Ascending aorta (tissue), 2 donors: ENCODE measurements around the gene TIMM50. TPM values are rescaled to one million over a fixed set of nuclear protein-coding genes. Genes with fewer than 3 reads are reported as not detected.

Experiments used
- DNase-seq, 2 donors: peaks; one replicate each; pipeline ENCODE4 v3.0.0-alpha.2; 2019; ENCODE audit warnings: low spot score in 2 of 2
- H3K27ac ChIP-seq, 2 donors: fragments of 200-600 bp; sonication (generic); one replicate each; pipeline ENCODE4 v1.5.1; 2016 to 2017; ENCODE audit warnings: mild to moderate bottlenecking in 1 of 2
- H3K27me3 ChIP-seq: fragments of 200-600 bp; sonication (generic); one replicate; pipeline ENCODE4 v1.5.1; 2017
- H3K36me3 ChIP-seq, 2 donors: fragments of 200-600 bp; sonication (generic); one replicate each; pipeline ENCODE4 v1.5.1; 2016
- H3K4me1 ChIP-seq, 2 donors: fragments of 200-600 bp; sonication (generic); one replicate each; pipeline ENCODE4 v1.5.1; 2016 to 2017; ENCODE audit warnings: mild to moderate bottlenecking in 1 of 2
- H3K4me3 ChIP-seq, 2 donors: fragments of 200-600 bp; sonication (generic); one replicate each; pipeline ENCODE4 v1.5.1; 2016 to 2017; ENCODE audit warnings: mild to moderate bottlenecking in 1 of 2
- H3K9me3 ChIP-seq, 2 donors: fragments of 200-600 bp; sonication (generic); one replicate each; pipeline ENCODE4 v1.5.1; 2016
- intact Hi-C: fragments of 100-400 bp; cut with DNase I; formaldehyde crosslinking; loops from one replicate; pipeline ENCODE4 v1.15.1; 2023
- total RNA-seq: library from RNA; depleted of rRNA; stranded (reverse); fragments of >200 nt; gene quantifications from one replicate; pipeline ENCODE4 v1.1.0, GENCODE V29; 2016
- TF ChIP-seq, protein P1 (sequence below), 3 experiments: fragments of 200-600 bp in 2 of 3; fragments of 450-650 bp in 1 of 3; sonication (generic) in 2 of 3; IDR thresholded peaks; one replicate each; pipeline ENCODE4 v1.5.1; 2016 to 2019; ENCODE audit warnings: antibody characterized with exemption in 3 of 3, mild to moderate bottlenecking in 1 of 3, moderate library complexity in 1 of 3

The TIMM50 gene
- total RNA-seq, 1 donor from 2014 or later = 92.0 TPM

DNA sequence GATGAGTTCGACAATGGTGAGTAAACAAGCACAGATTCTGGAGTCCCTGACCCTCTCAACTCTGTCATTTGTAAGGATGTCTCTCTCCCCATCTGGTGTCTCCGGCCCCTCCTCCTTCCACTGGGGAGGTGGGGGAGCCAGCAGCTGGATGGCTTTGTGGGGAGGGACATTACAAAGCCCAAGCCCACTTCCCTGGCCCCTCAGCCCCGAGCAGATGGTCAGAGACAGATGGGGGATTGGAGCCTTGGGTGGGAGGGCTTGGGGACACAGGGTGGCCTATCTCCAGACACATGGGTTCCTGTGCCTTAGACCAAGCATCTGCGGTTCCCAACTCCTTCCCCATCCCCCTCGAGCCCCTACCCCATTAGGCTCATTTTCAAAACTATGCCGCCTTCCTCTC lies 2.5 kb downstream of the TIMM50 start:
- intact Hi-C loops = no loop called here

DNA sequence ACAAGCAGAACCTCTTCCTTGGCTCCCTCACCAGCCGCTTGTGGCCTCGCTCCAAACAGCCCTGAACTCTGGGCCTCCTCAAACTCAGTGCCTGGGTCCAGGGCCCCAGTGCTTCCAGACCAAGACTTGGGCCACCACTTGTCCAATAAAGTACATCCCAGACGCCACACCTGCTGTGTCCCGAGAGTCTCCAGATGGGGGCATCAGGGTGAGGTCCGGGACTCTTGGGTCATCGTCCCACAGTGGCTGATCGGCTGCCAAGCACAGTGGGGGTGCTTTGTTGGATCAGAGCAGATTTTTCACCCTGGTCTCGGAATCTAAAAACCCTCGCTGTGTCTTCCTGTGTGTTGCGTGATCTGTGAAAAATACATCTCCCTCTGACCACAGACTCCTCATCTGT lies 9.1 kb downstream of the TIMM50 start:
- intact Hi-C loops = no loop called here
- Histone ChIP-seq H3K36me3 (peaks cover 62 to 72% of the 10 kb centered on the region in 2 donors), H3K27me3 (no peaks in the 10 kb centered on the region), H3K9me3 (no peaks in the 10 kb centered on the region), H3K27ac (no peak overlapping the region), H3K4me1 (no peaks in the 10 kb centered on the region), H3K4me3 (no peak overlapping the region)
- DNase-seq = no peak
- TF ChIP-seq, protein P1, sequence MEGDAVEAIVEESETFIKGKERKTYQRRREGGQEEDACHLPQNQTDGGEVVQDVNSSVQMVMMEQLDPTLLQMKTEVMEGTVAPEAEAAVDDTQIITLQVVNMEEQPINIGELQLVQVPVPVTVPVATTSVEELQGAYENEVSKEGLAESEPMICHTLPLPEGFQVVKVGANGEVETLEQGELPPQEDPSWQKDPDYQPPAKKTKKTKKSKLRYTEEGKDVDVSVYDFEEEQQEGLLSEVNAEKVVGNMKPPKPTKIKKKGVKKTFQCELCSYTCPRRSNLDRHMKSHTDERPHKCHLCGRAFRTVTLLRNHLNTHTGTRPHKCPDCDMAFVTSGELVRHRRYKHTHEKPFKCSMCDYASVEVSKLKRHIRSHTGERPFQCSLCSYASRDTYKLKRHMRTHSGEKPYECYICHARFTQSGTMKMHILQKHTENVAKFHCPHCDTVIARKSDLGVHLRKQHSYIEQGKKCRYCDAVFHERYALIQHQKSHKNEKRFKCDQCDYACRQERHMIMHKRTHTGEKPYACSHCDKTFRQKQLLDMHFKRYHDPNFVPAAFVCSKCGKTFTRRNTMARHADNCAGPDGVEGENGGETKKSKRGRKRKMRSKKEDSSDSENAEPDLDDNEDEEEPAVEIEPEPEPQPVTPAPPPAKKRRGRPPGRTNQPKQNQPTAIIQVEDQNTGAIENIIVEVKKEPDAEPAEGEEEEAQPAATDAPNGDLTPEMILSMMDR (IDR thresholded peaks at IDR 0.05) = no peak

More for the DNA sequence above, 2.5 kb downstream of the TIMM50 start:
- no peaks in the 10 kb centered on the region for H3K9me3 ChIP-seq
- peaks cover 4 to 12% of the 10 kb centered on the region in 2 donors for H3K4me1 ChIP-seq
- H3K4me3 ChIP-seq = no peak overlapping the region
- H3K27me3 ChIP-seq = no peaks in the 10 kb centered on the region
- H3K27ac ChIP-seq = no peak overlapping the region
- H3K36me3 ChIP-seq = peaks cover 30 to 44% of the 10 kb centered on the region in 2 donors
- TF ChIP-seq, protein P1 (IDR thresholded peaks at IDR 0.05) = no peak
- no peak for DNase-seq

DNA sequence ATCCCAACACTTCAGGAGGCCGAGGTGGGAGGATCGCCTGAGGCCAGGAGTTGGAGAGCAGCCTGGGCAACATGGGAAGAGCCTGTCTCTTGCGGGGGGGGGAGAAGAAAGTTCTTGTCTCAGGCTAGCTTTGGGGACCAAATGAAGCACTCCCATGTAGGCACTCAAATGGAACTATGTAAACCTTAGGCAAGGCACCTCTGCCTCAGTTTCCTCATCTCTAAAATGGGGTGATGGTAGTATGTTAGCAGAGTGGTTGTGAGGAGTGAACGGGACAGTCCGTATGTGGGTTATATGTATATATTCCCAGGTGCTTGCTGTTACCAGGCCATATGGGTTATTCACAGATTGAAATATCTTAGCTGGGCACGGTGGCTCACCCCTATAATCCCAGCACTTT lies 11.6 kb downstream of the TIMM50 start:
- Histone ChIP-seq H3K4me1 (no peaks in the 10 kb centered on the region), H3K4me3 (no peak overlapping the region), H3K36me3 (peaks cover 43 to 49% of the 10 kb centered on the region in 2 donors), H3K27me3 (no peaks in the 10 kb centered on the region), H3K27ac (no peak overlapping the region), H3K9me3 (no peaks in the 10 kb centered on the region)
- TF ChIP-seq, protein P1 (IDR thresholded peaks at IDR 0.05) = no peak
- intact Hi-C loops = no loop called here
- no peak for DNase-seq

DNA sequence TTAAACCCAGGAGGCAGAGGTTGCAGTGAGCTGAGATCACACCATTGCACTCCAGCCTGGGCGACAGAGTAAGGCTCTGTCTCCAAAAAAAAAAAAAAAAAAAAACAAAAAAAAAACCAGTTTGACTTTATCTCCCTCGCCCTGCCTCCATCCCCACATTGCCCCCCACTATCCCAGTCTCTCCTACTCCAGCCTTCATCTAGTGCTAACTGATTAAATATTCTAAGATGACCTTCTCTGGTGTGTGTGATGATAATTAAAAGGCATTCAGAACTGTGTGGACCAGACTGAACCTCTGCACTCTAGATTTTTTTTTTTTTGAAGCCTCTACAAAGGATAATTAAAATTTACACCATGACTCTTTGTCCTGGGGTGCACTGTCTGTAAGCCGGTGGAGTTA lies 12.2 kb downstream of the TIMM50 start:
- Histone ChIP-seq H3K4me3 (no peak overlapping the region), H3K36me3 (peaks cover 38 to 43% of the 10 kb centered on the region in 2 donors), H3K4me1 (peaks cover 0 to 1% of the 10 kb centered on the region in 2 donors), H3K27me3 (no peaks in the 10 kb centered on the region), H3K9me3 (no peaks in the 10 kb centered on the region), H3K27ac (no peak overlapping the region)
- intact Hi-C loops = no loop called here
- no peak for DNase-seq
- TF ChIP-seq, protein P1 (IDR thresholded peaks at IDR 0.05) = no peak

DNA sequence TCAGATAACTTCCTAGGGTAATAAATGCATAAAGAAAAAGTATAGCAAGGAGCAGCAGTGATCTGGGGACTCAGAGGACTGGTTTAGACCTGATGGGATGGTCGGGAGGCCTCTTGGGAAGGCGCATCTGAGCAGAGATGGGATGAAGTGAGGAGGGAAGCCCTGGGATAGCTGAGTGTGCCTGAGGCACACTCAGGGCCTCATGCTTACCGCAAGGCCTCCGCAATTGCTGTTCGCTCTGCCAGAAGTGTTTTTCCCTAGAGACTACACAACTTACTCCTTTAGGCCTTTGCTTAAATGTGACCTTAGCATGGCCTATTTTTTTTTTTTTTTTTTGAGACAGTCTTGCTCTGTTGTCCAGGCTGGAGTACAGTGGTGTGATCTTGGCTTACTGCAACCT lies 14.0 kb downstream of the TIMM50 start:
- Histone ChIP-seq H3K27ac (no peak overlapping the region), H3K9me3 (no peaks in the 10 kb centered on the region), H3K4me1 (peaks cover 0 to 6% of the 10 kb centered on the region in 2 donors), H3K4me3 (no peak overlapping the region), H3K36me3 (peaks cover 19 to 24% of the 10 kb centered on the region in 2 donors), H3K27me3 (no peaks in the 10 kb centered on the region)
- intact Hi-C loops = no loop called here
- no peak for DNase-seq
- TF ChIP-seq, protein P1 (IDR thresholded peaks at IDR 0.05) = no peak

DNA sequence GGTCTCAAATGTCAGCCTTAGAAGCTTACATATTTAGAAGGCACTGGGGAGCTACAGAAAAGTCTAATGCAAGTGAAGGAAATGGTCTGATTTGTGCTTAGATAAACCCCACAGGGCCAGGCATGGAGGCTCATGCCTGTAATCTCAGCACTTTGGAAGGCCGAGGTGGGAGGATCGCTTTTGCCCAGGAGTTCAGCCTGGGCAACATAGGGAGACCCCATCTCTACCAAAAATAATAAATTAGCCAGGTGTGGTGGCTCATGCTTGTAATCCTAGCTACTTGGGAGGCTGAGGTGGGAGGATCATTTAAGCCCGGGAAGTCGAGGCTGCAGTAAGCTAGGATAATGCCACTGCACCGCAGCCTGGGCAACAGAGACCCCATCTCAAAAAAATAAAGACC lies 15.4 kb downstream of the TIMM50 start:
- TF ChIP-seq, protein P1 (IDR thresholded peaks at IDR 0.05) = no peak
- Histone ChIP-seq H3K9me3 (no peaks in the 10 kb centered on the region), H3K27me3 (no peaks in the 10 kb centered on the region), H3K36me3 (peaks cover 5 to 10% of the 10 kb centered on the region in 2 donors), H3K4me1 (peaks cover 0 to 6% of the 10 kb centered on the region in 2 donors), H3K27ac (no peak overlapping the region), H3K4me3 (no peak overlapping the region)
- intact Hi-C loops = no loop called here
- no peak for DNase-seq
